ENCODE results near the gene SMCO4.
"Not testable (repeated sequence)": the region's sequence is repeated elsewhere in the genome, so short reads cannot be mapped to it uniquely, and the experiment has no call there.

Gene SMCO4

GRCh38 chr11:93543292-93543977, at the start of gene SMCO4:
TSS of gene SMCO4 (minus strand) at chr11:93543391. CDS start at chr11:93479189, 64,202 bp downstream.
- DNase-seq (ENCODE audit: low read depth, low spot score), result no peak

- no peak for DNase-seq (ENCODE audit: low read depth, low spot score)
Observed at GRCh38 chr11:93591247-93591898, 48.2 kb upstream of the SMCO4 start.

GRCh38 chr11:93589347-93589746, 46.2 kb upstream of the SMCO4 start:
- DNase-seq (ENCODE audit: low read depth, low spot score), result no peak

GRCh38 chr11:93587858-93588581, 44.8 kb upstream of the SMCO4 start:
- DNase-seq (ENCODE audit: low read depth, low spot score), result no peak

- DNase-seq (ENCODE audit: low read depth, low spot score), result not testable (repeated sequence)
Observed at GRCh38 chr11:93587425-93587824, 44.2 kb upstream of the SMCO4 start.

- DNase-seq (ENCODE audit: low read depth, low spot score), result no peak
Observed at GRCh38 chr11:93585758-93586157, 42.6 kb upstream of the SMCO4 start.

GRCh38 chr11:93583490-93583889, 40.3 kb upstream of the SMCO4 start:
- no peak for DNase-seq (ENCODE audit: low read depth, low spot score)

- DNase-seq (ENCODE audit: low read depth, low spot score), result no peak
Observed at GRCh38 chr11:93579187-93579751, 36.1 kb upstream of the SMCO4 start.

- no peak for DNase-seq (ENCODE audit: low read depth, low spot score)
Observed at GRCh38 chr11:93577286-93577685, 34.1 kb upstream of the SMCO4 start.

GRCh38 chr11:93576870-93577269, 33.7 kb upstream of the SMCO4 start:
- not testable (repeated sequence) for DNase-seq (ENCODE audit: low read depth, low spot score)

- no peak for DNase-seq (ENCODE audit: low read depth, low spot score)
Observed at GRCh38 chr11:93574638-93575220, 31.5 kb upstream of the SMCO4 start.

GRCh38 chr11:93573184-93573583, 30.0 kb upstream of the SMCO4 start:
- DNase-seq (ENCODE audit: low read depth, low spot score), result no peak

GRCh38 chr11:93572621-93573020, 29.4 kb upstream of the SMCO4 start:
- no peak for DNase-seq (ENCODE audit: low read depth, low spot score)

- no peak for DNase-seq (ENCODE audit: low read depth, low spot score)
Observed at GRCh38 chr11:93572171-93572570, 29.0 kb upstream of the SMCO4 start.

GRCh38 chr11:93571612-93572011, 28.4 kb upstream of the SMCO4 start:
- no peak for DNase-seq (ENCODE audit: low read depth, low spot score)

GRCh38 chr11:93570759-93571413, 27.7 kb upstream of the SMCO4 start:
- DNase-seq (ENCODE audit: low read depth, low spot score), result peak; percentile 15

GRCh38 chr11:93569496-93569895, 26.3 kb upstream of the SMCO4 start:
- no peak for DNase-seq (ENCODE audit: low read depth, low spot score)

- no peak for DNase-seq (ENCODE audit: low read depth, low spot score)
Observed at GRCh38 chr11:93568726-93569125, 25.5 kb upstream of the SMCO4 start.

GRCh38 chr11:93567401-93567895, 24.3 kb upstream of the SMCO4 start:
- no peak for DNase-seq (ENCODE audit: low read depth, low spot score)

- DNase-seq (ENCODE audit: low read depth, low spot score), result no peak
Observed at GRCh38 chr11:93564895-93565294, 21.7 kb upstream of the SMCO4 start.

- no peak for DNase-seq (ENCODE audit: low read depth, low spot score)
Observed at GRCh38 chr11:93563857-93564256, 20.7 kb upstream of the SMCO4 start.

All from brain pericyte (primary cell).